SJCRH30 (cell line): Measurements from ENCODE around the gene RAB40A. TPM values are rescaled to one million over a fixed set of nuclear protein-coding genes. Genes with fewer than 3 reads are reported as not detected.

Experiments
- DNase-seq, 2 experiments: peaks; one replicate each; pipeline ENCODE4 v3.0.0-alpha.2; 2015 to 2020
- H3K27ac ChIP-seq: fragments of 250-450 bp; sonication (Bioruptor Pico); 2 replicates; pipeline ENCODE4 v1.5.1; 2020; ENCODE audit warnings: mild to moderate bottlenecking, moderate library complexity
- H3K27me3 ChIP-seq: fragments of 250-450 bp; sonication (Bioruptor Pico); 2 replicates; pipeline ENCODE4 v1.5.1; 2020; ENCODE audit warnings: mild to moderate bottlenecking, moderate library complexity
- H3K36me3 ChIP-seq: fragments of 250-450 bp; sonication (Bioruptor Pico); 2 replicates; pipeline ENCODE4 v1.5.1; 2020; ENCODE audit warnings: mild to moderate bottlenecking, moderate library complexity
- H3K4me1 ChIP-seq: fragments of 250-450 bp; sonication (Bioruptor Pico); 2 replicates; pipeline ENCODE4 v1.5.1; 2020; ENCODE audit warnings: mild to moderate bottlenecking, moderate library complexity
- H3K4me3 ChIP-seq: fragments of 250-450 bp; sonication (Bioruptor Pico); 2 replicates; pipeline ENCODE4 v1.5.1; 2020; ENCODE audit warnings: mild to moderate bottlenecking, moderate library complexity
- H3K9me3 ChIP-seq: fragments of 250-450 bp; sonication (Bioruptor Pico); replicated peaks from 2 replicates; pipeline ENCODE4 v1.5.1; 2020; ENCODE audit warnings: mild to moderate bottlenecking, moderate library complexity
- total RNA-seq: library from RNA; depleted of rRNA; stranded (reverse); fragments of >200 nt; shearing (Covaris generic); gene quantifications from 2 replicates; pipeline ENCODE4 v1.2.3, GENCODE V29; 2014; rRNA removed

RAB40A gene, protein sequence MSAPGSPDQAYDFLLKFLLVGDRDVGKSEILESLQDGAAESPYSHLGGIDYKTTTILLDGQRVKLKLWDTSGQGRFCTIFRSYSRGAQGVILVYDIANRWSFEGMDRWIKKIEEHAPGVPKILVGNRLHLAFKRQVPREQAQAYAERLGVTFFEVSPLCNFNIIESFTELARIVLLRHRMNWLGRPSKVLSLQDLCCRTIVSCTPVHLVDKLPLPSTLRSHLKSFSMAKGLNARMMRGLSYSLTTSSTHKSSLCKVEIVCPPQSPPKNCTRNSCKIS
- total RNA-seq, result 0.04 TPM in 1 of 2 replicates, not detected in the other

DNA sequence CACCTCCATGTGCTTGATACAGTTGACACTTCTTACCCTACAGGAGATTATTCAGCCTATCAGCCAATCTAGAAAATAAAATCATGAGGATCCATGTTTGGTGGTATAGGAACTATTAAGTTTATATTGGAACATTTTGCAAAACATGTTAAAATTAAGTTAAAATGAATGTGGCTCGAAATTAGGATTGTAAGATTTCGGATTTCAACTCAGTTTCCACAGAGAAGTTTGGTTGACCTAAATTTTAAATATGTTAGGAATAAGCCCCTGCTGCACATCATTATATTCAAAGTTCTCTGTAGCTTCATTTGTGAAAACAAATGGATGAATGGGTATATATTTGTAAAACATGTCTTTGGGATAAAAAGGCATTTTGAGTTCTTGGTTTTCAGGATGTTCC lies at the start of gene RAB40A:
Gene RAB40A (minus strand): TSS at position 101 of the 400 bp plus-strand sequence. CDS start 18,733 bp downstream, outside the sequence.
- Histone ChIP-seq H3K9me3 (no peaks in the 10 kb centered on the region), H3K36me3 (no peaks in the 10 kb centered on the region), H3K27ac (no peak within 1 kb of the TSS), H3K27me3 (peaks cover 6% of the 10 kb centered on the region; the same call in 1 of the 2 replicates), H3K4me1 (no peaks in the 10 kb centered on the region), H3K4me3 (no peak within 1 kb of the TSS)
- DNase-seq, result no peak

DNA sequence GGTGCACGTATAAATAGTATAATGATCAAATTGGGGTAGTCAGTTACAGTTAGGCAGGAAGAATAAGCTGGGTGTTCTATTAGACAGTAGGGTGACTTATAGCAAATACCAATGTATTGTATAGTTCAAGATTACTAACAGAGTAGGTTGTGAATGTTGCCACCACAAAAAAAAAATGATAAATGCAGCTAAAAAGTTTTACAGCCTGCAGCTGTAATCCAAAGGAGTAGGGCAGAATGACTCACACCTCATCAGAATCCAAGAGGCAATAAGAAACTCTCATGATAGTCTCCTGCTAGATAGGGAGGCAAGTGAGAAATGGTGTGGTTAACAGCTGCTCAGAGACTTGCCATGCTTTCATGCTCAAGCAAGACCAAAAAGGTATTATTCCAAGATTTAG lies 46.5 kb upstream of the RAB40A start:
- no peaks in the 10 kb centered on the region for H3K36me3 ChIP-seq
- no peaks in the 10 kb centered on the region for H3K9me3 ChIP-seq
- H3K27me3 ChIP-seq, result no peaks in the 10 kb centered on the region
- peak in 1 of 2 experiments; percentile 45 for DNase-seq
- H3K4me1 ChIP-seq, result peaks cover under 1% of the 10 kb centered on the region
- no peak overlapping the region for H3K27ac ChIP-seq
- no peak overlapping the region for H3K4me3 ChIP-seq

DNA sequence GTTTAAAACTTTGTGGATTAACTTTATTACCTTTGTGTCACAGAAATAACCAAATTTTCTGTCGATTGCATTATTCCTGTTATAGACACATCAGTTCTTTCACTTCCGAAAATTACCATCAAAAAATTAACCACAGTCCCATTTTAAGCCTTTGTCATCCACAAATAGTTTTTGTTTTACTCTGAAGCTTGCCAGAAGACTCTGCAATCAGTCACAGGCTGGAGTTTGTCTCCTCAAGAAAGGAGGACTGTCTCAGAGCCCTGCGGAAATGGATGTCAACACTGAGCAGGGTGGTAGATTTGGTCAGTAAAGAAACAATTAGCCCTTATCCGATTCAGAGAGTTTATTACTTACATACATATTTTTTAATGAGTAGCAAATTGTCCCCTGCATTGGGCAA lies 45.9 kb upstream of the RAB40A start:
- no peak for DNase-seq
- no peak overlapping the region for H3K27ac ChIP-seq
- H3K4me1 ChIP-seq, result no peaks in the 10 kb centered on the region; the same call in 1 of the 2 replicates
- H3K9me3 ChIP-seq, result no peaks in the 10 kb centered on the region
- no peaks in the 10 kb centered on the region for H3K36me3 ChIP-seq
- no peaks in the 10 kb centered on the region for H3K27me3 ChIP-seq
- no peak overlapping the region for H3K4me3 ChIP-seq

DNA sequence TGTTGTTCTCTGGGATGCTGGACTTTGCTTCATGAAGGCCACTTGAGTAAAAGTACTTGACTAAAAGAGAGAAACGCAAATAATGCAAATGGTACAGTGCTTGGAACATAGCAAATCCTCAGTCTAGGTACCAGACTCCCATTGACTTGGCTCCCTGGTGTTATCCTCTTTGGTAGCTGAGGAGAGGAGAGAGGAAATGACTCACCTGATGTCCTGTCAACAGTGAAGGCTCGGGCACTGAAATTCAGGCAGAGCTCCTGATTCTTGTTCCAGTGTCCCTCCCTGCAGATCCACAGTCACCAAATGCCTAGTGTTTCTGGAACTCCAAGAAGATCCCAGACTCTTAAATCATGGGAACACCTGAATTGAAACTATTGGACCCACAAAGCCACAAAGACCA lies 43.5 kb upstream of the RAB40A start:
- Histone ChIP-seq H3K4me1 (peaks cover under 1% of the 10 kb centered on the region; the same call in 1 of the 2 replicates), H3K9me3 (no peaks in the 10 kb centered on the region)
- DNase-seq, result no peak

DNA sequence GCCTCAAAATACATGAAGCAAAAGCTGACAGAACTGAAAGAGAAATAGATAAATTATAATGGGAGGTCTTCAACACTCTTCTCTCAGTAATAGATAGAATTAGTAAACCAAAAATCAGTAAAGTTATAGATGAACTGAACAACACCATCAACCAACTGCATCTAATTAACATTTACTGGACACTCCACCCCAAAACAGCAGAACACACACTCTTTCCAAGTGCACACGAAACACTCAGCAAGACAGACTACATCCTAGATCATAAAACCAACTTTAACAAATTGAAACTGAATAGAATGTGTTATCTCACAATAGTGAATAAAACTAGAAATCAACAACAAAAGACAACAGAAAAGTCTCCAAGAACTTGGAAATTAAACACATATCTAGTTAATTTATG lies 41.0 kb upstream of the RAB40A start:
- no peak for DNase-seq
- Histone ChIP-seq H3K27ac (no peak overlapping the region), H3K4me1 (peaks cover 12% of the 10 kb centered on the region), H3K27me3 (no peaks in the 10 kb centered on the region), H3K9me3 (no peaks in the 10 kb centered on the region), H3K36me3 (no peaks in the 10 kb centered on the region), H3K4me3 (no peak overlapping the region)

More for the DNA sequence above, 43.5 kb upstream of the RAB40A start:
- Histone ChIP-seq H3K27ac (no peak overlapping the region), H3K27me3 (no peaks in the 10 kb centered on the region), H3K36me3 (no peaks in the 10 kb centered on the region), H3K4me3 (no peak overlapping the region)

DNA sequence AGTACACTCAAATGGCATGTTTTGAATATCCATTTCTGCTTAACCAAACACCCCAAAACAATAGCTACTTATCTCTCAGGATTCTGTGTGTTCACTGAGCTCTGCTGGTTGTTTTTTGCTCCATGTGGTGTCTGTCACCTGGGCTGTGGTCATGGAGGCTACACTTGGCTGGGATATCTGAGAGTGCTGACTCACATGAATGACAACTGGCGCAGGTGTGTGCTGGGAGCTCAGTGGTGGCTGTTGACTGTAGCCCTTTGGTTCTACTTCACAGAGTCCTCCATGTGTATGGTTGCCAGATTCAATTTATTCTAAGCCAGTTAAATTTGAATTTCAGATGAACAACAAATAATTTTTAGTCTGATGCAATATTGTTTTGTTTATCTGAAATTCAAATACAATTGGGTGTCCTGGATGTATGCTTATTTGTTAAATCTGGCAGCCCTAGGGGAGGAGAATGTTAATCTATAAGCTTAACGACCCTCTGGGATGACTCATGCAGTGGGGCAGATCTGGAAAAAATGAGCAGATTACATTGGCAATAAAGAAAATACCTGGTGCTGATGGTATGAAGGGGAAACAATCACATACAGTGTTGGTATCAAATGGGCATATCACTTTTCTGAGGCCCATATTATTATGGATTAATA lies 37.8 kb upstream of the RAB40A start:
- Histone ChIP-seq H3K9me3 (no peaks in the 10 kb centered on the region), H3K27me3 (no peaks in the 10 kb centered on the region), H3K4me3 (no peak overlapping the region), H3K36me3 (no peaks in the 10 kb centered on the region), H3K4me1 (peaks cover 12% of the 10 kb centered on the region), H3K27ac (peak overlapping the region; percentile 5; the same call in 1 of the 2 replicates)
- peak; percentile 53 to 74 for DNase-seq

DNA sequence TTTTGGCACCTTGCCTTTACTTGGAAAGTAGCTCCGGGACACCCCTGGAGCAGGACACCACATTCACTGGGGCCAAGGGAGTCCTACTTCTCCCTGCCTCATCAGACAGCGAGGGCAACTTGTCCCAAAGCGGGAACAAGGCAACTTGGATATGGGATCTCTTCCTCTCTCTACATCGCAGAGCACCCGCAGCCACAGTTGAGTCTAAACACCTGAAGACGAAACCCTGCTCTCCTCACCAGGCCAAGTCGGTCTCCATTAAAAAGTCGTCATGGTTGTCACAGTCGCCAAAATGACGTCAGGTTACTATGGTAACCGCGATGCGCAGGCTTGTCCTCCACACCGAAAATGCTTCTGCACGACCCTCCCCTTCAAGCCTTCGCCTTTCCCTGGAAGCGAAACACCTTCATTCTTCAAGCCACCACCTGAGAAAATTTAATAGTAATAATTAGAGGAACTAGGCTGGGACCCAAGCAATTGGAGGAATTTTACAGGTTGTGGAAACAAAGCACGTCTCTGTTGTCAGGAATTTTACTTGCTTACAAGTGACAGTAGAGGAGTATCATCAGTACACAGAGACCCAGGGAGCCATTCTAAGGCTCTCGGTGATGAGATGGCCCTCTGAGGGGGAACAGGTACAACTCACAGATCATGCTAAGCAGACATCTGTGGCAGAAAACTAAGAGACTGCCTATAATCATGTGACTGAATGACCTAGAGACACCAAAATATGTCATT lies 35.6 kb upstream of the RAB40A start:
- no peaks in the 10 kb centered on the region for H3K36me3 ChIP-seq
- no peak overlapping the region for H3K4me3 ChIP-seq
- H3K9me3 ChIP-seq, result no peaks in the 10 kb centered on the region
- H3K27ac ChIP-seq, result no peak overlapping the region
- no peaks in the 10 kb centered on the region for H3K27me3 ChIP-seq
- no peak for DNase-seq
- peaks cover 12% of the 10 kb centered on the region for H3K4me1 ChIP-seq

DNA sequence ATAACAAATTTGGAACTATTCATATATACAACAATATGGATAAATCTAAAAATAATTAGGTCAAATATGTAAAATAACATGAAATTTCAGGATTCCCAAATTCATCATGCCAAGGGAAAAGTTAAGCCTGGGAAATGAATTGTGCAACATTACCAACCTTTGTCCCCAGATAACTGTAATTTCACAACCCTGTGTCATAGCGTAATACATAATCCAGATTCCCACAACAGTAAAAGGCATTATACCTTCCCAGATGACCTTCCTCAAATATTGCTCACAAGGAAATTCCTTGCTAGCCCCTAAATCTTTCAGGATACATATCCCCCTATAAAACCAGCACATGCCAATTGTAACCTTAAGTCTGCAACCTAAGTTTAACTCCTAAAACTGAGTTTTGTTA lies 32.9 kb upstream of the RAB40A start:
- H3K36me3 ChIP-seq, result no peaks in the 10 kb centered on the region

DNA sequence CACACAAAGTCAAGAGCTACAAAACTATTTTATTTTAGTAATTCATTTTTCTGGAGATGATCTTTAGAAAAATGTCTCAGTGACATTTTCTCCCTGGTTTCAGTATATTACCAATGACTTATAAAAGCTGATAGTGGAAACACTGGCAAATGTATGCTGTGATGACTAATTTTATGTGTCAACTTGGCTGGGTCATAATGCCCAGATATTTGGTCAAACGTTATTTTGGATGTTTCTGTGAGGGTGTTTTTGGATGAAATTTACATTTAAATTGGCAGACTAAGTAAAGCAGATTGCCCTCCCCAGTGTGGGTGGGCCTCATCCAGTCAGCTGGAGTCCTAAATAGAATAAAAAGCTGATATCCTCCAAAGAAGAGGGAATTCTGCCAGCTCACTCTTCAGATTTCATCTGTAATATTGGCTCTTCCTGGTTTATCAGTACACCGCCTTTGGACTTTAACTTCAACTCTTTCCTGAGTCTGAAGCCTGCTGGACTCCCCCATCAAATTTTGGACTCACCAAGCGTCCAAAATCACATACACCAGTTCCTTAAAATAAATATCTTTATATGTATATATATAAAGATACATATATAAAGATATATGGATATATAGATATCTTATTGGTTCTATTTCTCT lies 31.2 kb upstream of the RAB40A start:
- H3K4me1 ChIP-seq, result no peaks in the 10 kb centered on the region; the same call in 1 of the 2 replicates
- no peak for DNase-seq
- no peak overlapping the region for H3K27ac ChIP-seq
- H3K27me3 ChIP-seq, result no peaks in the 10 kb centered on the region
- H3K9me3 ChIP-seq, result no peaks in the 10 kb centered on the region
- H3K36me3 ChIP-seq, result no peaks in the 10 kb centered on the region
- no peak overlapping the region for H3K4me3 ChIP-seq

More for the DNA sequence above, 32.9 kb upstream of the RAB40A start:
- Histone ChIP-seq H3K4me3 (no peak overlapping the region), H3K4me1 (peaks cover 6% of the 10 kb centered on the region), H3K27ac (no peak overlapping the region), H3K27me3 (no peaks in the 10 kb centered on the region), H3K9me3 (no peaks in the 10 kb centered on the region)
- no peak for DNase-seq

DNA sequence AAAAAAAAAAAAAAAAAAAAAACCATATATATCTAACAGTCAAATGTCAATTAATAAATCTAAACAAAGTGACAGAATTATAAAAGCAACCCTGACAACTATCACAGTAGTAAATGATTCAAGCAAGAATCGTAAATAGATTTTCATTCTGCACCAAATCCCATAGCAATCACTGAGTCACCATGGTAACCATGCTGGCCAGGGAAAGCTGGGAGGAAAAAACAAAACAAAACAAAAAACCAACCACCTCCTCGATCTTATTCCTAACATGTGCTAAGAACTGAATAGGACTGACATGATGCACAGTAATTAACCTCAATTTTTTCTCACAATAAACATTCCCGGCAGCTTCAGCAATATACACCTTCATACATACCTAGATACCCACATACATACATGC lies 30.6 kb upstream of the RAB40A start:
- Histone ChIP-seq H3K27me3 (no peaks in the 10 kb centered on the region), H3K4me1 (no peaks in the 10 kb centered on the region; the same call in 1 of the 2 replicates), H3K4me3 (no peak overlapping the region), H3K36me3 (no peaks in the 10 kb centered on the region), H3K27ac (no peak overlapping the region), H3K9me3 (no peaks in the 10 kb centered on the region)
- no peak for DNase-seq

DNA sequence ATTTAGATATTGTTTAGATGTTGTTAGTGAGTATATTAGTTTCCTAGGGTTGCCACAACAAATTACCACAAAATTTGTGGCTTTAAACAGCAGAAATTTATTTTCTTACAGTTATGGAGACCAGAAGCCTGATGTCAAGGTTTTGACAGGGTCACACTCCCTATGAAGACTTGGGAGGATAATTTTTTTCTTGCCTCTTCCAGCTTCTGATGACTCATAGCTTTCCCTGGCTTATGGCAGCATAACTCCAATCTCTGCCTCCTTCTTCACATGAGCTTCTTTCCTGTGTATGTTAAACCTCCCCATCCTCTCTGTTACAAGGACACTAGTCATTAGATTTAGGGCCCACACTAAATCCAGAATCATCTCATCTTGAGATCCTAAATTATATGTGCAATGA lies 20.9 kb upstream of the RAB40A start:
- no peaks in the 10 kb centered on the region for H3K4me1 ChIP-seq
- DNase-seq, result peak in 1 of 2 experiments; percentile 16
- H3K27me3 ChIP-seq, result no peaks in the 10 kb centered on the region

DNA sequence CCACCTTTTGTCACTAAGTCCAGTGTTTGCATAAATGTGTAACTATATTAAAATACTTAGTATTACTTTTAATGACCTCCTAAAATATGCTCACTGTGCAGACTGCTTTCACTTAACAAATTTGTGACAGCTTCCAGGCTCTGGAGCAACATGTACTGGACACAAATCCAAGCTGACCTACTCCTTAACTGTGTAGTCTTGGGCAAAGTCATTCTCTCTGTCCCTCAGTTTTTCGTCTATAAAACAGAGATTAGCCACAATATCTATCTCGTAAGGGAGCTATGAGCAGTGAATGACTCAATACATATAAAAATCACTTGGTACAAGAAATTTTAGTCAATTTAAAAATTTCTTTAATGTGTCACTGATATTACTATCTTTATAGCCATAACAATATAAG lies 20.4 kb upstream of the RAB40A start:
- Histone ChIP-seq H3K27ac (no peak overlapping the region), H3K9me3 (no peaks in the 10 kb centered on the region), H3K4me1 (no peaks in the 10 kb centered on the region), H3K27me3 (no peaks in the 10 kb centered on the region), H3K36me3 (no peaks in the 10 kb centered on the region), H3K4me3 (no peak overlapping the region)
- no peak for DNase-seq

More for the DNA sequence above, 20.9 kb upstream of the RAB40A start:
- H3K27ac ChIP-seq, result no peak overlapping the region
- H3K9me3 ChIP-seq, result no peaks in the 10 kb centered on the region
- no peak overlapping the region for H3K4me3 ChIP-seq
- no peaks in the 10 kb centered on the region for H3K36me3 ChIP-seq

DNA sequence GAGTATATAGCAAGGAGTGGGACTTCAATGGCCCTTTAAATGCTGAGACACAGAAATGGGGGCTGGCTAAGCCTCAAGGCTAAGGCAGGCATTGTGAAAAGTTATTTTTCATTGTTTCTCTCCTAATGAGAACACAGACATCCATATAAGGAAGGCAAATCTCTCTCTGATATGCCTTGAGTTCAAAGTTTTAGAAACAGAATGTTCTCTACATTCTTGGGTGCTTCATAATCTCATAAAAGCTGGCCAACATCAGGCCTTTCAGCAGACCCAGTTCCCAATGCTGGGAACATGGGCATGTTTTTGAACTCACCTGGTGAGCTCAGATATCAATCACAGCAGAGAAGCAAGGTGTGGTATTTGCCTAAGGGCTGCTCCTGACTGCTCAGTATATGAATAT lies 19.4 kb upstream of the RAB40A start:
- Histone ChIP-seq H3K4me3 (no peak overlapping the region), H3K36me3 (no peaks in the 10 kb centered on the region), H3K4me1 (no peaks in the 10 kb centered on the region; the same call in 1 of the 2 replicates), H3K9me3 (no peaks in the 10 kb centered on the region), H3K27ac (no peak overlapping the region), H3K27me3 (no peaks in the 10 kb centered on the region)
- no peak for DNase-seq

DNA sequence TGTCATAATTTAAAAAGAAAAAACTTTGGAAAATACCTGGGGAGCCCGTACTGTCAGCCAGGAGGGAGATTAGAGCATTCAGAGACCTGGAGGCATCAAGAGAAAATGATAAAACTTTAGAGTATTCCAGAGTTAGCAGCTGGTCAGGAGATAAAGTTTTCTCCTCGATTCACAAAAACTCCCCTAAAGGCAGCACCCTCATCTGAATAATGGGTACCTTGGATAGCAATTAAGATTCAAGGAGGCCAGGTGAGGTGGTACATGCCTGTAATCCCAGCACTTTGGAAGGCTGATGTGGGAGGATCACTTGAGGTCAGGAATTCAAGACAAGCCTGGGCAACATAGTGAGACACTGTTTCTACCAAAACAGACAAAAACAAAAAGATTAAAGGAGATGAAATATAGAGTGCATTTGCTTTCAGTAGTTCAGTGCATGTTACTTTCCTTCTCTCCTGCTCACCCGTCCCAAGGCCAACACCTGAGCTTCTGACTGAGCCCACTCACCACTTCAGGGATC lies 18.6 kb upstream of the RAB40A start:
- no peak overlapping the region for H3K27ac ChIP-seq
- H3K4me3 ChIP-seq, result no peak overlapping the region
- DNase-seq, result no peak
- H3K4me1 ChIP-seq, result no peaks in the 10 kb centered on the region; the same call in 1 of the 2 replicates
- no peaks in the 10 kb centered on the region for H3K9me3 ChIP-seq
- no peaks in the 10 kb centered on the region for H3K27me3 ChIP-seq
- H3K36me3 ChIP-seq, result no peaks in the 10 kb centered on the region
